ENCODE data around the gene TENM4. TPM values are rescaled to one million over a fixed set of nuclear protein-coding genes. Genes with fewer than 3 reads are reported as not detected.

The TENM4 gene
- total RNA-seq, 4 donors from 2014 or later: 4.0 to 14.6 (median 4.5) TPM

GRCh38 chr11:79392161-79392560 is 48.7 kb downstream of the TENM4 start:
- no peak for TF ChIP-seq CTCF (IDR thresholded peaks at IDR 0.05; ENCODE audit: low read depth)

GRCh38 chr11:79390923-79391322 is 49.9 kb downstream of the TENM4 start:
- TF ChIP-seq CTCF (IDR thresholded peaks at IDR 0.05; ENCODE audit: low read depth): no peak

GRCh38 chr11:79390477-79390876 is 50.4 kb downstream of the TENM4 start:
- TF ChIP-seq CTCF (IDR thresholded peaks at IDR 0.05; ENCODE audit: low read depth): no peak

GRCh38 chr11:79388201-79388600 is 52.6 kb downstream of the TENM4 start:
- TF ChIP-seq CTCF (IDR thresholded peaks at IDR 0.05; ENCODE audit: low read depth): no peak

- no peak for TF ChIP-seq CTCF (IDR thresholded peaks at IDR 0.05; ENCODE audit: low read depth)
Observed at GRCh38 chr11:79383874-79384273, 57.0 kb downstream of the TENM4 start.

- no peak for TF ChIP-seq CTCF (IDR thresholded peaks at IDR 0.05; ENCODE audit: low read depth)
Observed at GRCh38 chr11:79382301-79383050, 58.4 kb downstream of the TENM4 start.

- no peak for TF ChIP-seq CTCF (IDR thresholded peaks at IDR 0.05; ENCODE audit: low read depth)
Observed at GRCh38 chr11:79381036-79381435, 59.8 kb downstream of the TENM4 start.

Measured in subcutaneous adipose tissue (tissue), 4 donors.